ENCODE results near the gene KLHL24. TPM values are rescaled to one million over a fixed set of nuclear protein-coding genes. Genes with fewer than 3 reads are reported as not detected.
"Not testable (repeated sequence)": the region's sequence is repeated elsewhere in the genome, so short reads cannot be mapped to it uniquely, and the experiment has no call there.

The KLHL24 gene
- total and polyA plus RNA-seq, 2 of the 13 experiments (the other 11 are each of a cell fraction or from before 2014, with no cell fraction given) = 6.9 to 15.7 TPM

DNA sequence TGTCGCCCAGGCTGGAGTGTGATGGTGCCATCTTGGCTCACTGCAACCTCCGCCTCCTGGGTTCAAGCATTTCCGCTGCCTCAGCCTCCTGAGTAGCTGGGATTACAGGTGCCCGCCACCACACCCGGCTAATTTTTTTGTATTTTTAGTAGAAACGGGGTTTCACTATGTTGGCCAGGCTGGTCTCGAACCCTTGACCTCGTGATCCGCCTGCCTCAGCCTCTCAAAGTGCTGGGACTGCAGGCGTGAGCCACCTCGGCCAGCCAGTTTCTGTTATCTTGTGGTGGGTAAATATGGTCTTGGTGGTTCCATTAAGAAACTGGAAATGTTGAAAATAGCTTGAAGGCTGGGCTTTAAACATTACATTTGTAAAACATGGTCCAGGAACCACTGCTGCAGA, 5.2 kb downstream of the KLHL24 start:
- H3K9me3 ChIP-seq (ENCODE audit: low read length); BruUV-seq (replicated peaks); CTCF ChIA-PET (ENCODE audit: low intra/inter-chr PET ratio, low total read pairs); H2AFZ ChIP-seq (ENCODE audit: low read length); in situ Hi-C loops (cut with HindIII; ENCODE audit: extremely low pct_ligation_motif_present, low pct_unique_long_range_greater_than_20kb); H3K27ac ChIP-seq (ENCODE audit: extremely low read length, insufficient read depth, low read length); FAIRE-seq; H3K36me3 ChIP-seq (replicated peaks in 1 of 2; ENCODE audit: control insufficient read depth in 1 of 2, insufficient read depth in 2 of 2, low read length in 2 of 2); H3K9ac ChIP-seq (ENCODE audit: insufficient read depth, low read depth, low read length); H3K4me3 ChIP-seq (replicated peaks in 1 of 3; ENCODE audit: insufficient read depth in 1 of 3, low read depth in 2 of 3, low read length in 3 of 3); intact Hi-C loops (cut with micrococcal nuclease; ENCODE audit: unreplicated experiment); DNase-seq (ENCODE audit: low spot score); H3K4me2 ChIP-seq (ENCODE audit: low read depth, low read length); H3K79me2 ChIP-seq (ENCODE audit: insufficient read depth, low read length); H3K27me3 ChIP-seq (ENCODE audit: control insufficient read depth in 1 of 2, insufficient read depth in 2 of 2, low read length in 2 of 2); POLR2A ChIA-PET; ATAC-seq: not testable (repeated sequence)
- peaks cover 13% of the 10 kb centered on the region for H3K4me1 ChIP-seq (ENCODE audit: insufficient read depth, low read length)
- peaks cover 40% of the 10 kb centered on the region; the same call in 1 of the 2 replicates for H4K20me1 ChIP-seq (ENCODE audit: insufficient read depth, low read length)
- WGBS (ENCODE audit: low lambda C conversion rate) = 95% methylated on average over 11 of the region's 11 CpGs

DNA sequence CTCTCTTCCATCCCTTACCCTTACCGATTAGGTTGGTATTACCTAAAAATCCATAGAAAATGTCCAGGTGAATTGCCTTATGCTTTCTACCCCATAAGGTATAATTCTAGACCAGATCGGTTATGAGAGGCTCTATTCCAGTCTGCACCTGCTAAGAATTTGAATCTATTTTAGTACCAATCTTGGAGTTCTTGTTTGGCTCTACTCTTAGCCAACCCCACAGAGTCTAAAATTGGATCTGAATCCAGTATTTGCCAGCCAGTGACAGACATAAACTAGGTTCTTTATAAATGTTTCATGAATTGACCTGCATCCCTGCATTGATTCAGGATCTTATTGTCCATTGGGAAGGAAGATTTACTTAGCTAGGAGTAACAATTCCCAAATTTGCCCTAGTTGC, 6.5 kb downstream of the KLHL24 start:
- TF ChIP-seq, protein P1, sequence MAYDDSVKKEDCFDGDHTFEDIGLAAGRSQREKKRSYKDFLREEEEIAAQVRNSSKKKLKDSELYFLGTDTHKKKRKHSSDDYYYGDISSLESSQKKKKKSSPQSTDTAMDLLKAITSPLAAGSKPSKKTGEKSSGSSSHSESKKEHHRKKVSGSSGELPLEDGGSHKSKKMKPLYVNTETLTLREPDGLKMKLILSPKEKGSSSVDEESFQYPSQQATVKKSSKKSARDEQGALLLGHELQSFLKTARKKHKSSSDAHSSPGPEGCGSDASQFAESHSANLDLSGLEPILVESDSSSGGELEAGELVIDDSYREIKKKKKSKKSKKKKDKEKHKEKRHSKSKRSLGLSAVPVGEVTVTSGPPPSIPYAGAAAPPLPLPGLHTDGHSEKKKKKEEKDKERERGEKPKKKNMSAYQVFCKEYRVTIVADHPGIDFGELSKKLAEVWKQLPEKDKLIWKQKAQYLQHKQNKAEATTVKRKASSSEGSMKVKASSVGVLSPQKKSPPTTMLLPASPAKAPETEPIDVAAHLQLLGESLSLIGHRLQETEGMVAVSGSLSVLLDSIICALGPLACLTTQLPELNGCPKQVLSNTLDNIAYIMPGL (CRISPR knock-in tag; IDR thresholded peaks at IDR 0.05; ENCODE audit: borderline replicate concordance in 1 of 2, low read depth in 1 of 2) = no peak
- peak in 1 of 2 experiments; percentile 24; a peak in 1 of 4 replicates for TF ChIP-seq MAFK (conservative IDR thresholded peaks at IDR 0.05 in 1 of 2, IDR thresholded peaks at IDR 0.05 in 1 of 2; ENCODE audit: low read length in 2 of 2)
- TF ChIP-seq SKI (IDR thresholded peaks at IDR 0.05; ENCODE audit: partially characterized antibody) = no peak
- CTCF ChIA-PET (ENCODE audit: low intra/inter-chr PET ratio, low total read pairs) = no interaction called here
- Histone ChIP-seq H3K9me3 (ENCODE audit: low read length) (no peaks in the 10 kb centered on the region), H3K4me2 (ENCODE audit: low read depth, low read length) (no peak overlapping the region), H3K4me3 (replicated peaks in 1 of 3; ENCODE audit: insufficient read depth in 1 of 3, low read depth in 2 of 3, low read length in 3 of 3) (no peak overlapping the region), H3K27ac (ENCODE audit: extremely low read length, insufficient read depth, low read length) (no peak overlapping the region), H3K4me1 (ENCODE audit: insufficient read depth, low read length) (peaks cover 13% of the 10 kb centered on the region), H2AFZ (ENCODE audit: low read length) (no peak overlapping the region), H3K9ac (ENCODE audit: insufficient read depth, low read depth, low read length) (no peak overlapping the region), H3K27me3 (ENCODE audit: control insufficient read depth in 1 of 2, insufficient read depth in 2 of 2, low read length in 2 of 2) (no peaks in the 10 kb centered on the region), H4K20me1 (ENCODE audit: insufficient read depth, low read length) (peaks cover 40% of the 10 kb centered on the region; the same call in 1 of the 2 replicates), H3K36me3 (replicated peaks in 1 of 2; ENCODE audit: control insufficient read depth in 1 of 2, insufficient read depth in 2 of 2, low read length in 2 of 2) (0 out of 5 replicates have a peak, but pooled peaks cover 0 to 5% of the 10 kb centered on the region in 2 experiments), H3K79me2 (ENCODE audit: insufficient read depth, low read length) (peaks cover 6% of the 10 kb centered on the region)
- 61% methylated on average over 2 of the region's 2 CpGs for WGBS (ENCODE audit: low lambda C conversion rate)
- in situ Hi-C loops (cut with HindIII; ENCODE audit: extremely low pct_ligation_motif_present, low pct_unique_long_range_greater_than_20kb) (no loop called here), intact Hi-C loops (cut with micrococcal nuclease; ENCODE audit: unreplicated experiment) (no loop called here)
- DNase-seq (ENCODE audit: low spot score) (no peak), FAIRE-seq (no peak), ATAC-seq (no peak)
- POLR2A ChIA-PET = no interaction called here
- BruUV-seq (replicated peaks) = no TSS peak

Data from HepG2 (cell line).